Colon (tissue), 2 donors: ENCODE data around the gene TNPO1.
"Not testable (repeated sequence)": the region's sequence is repeated elsewhere in the genome, so short reads cannot be mapped to it uniquely, and the experiment has no call there.

Experiments
- FAIRE-seq: peaks from 2 replicates; lab custom pipeline; 2012; peaks lifted over from hg19 to GRCh38; lab: Jason Lieb, UNC
- donor health status: control.
- donor health status: control.

Gene TNPO1

DNA sequence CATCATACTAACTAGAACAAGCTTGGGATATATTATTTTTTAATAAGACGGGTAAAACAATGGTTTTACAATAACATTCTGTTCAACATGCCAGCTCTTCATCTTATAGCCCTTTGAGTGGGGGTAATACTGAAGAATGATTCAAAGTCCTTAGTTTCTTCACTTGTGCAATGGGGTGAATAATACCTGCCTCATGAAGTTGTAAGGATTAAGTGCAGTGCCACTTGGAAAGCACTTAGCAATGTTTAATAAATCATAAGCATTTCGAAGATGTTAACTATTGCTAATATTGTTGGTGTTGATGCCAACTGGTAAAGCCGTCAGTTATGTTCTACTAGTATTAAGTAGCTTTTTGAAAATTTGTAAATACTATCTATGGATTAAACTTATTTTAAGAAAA, 38.0 kb downstream of the TNPO1 start:
- no peak for FAIRE-seq

DNA sequence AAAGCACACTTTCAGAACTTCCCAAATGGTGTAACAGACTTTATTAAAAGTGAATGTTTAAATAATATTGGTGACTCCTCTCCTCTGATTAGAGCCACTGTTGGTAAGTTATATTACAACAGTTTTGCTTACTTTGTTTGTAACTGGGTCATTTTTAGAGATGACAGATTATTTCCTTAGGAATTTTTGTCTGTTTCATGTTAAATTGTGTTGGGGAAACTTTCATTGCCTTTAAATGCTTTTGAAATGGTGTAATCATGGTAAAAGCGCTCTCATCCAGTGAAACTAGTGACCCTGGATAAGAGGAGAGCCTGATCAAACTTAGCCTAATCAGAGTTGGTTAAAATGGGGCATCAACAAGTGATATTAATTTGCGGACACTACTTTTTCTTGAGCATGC, 39.4 kb downstream of the TNPO1 start:
- no peak for FAIRE-seq

DNA sequence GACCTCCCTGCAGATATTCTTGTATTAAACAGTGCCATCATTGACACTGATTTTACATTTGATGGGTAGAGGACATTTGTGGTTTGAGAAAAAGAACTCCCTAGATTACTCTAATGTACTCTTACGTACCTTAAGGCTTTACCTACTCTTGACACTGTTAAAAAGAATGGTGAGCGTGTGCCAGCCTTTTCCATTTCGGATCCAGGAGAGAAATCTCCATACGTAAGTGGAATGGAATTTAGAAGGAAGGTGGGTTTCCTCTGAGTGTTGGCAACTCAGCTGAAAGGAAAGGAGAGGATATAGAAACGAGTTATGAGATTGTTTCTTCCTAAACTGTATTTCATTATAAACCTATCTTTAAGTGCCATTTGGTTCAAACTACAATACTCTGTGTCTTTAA, 40.9 kb downstream of the TNPO1 start:
- FAIRE-seq = no peak

DNA sequence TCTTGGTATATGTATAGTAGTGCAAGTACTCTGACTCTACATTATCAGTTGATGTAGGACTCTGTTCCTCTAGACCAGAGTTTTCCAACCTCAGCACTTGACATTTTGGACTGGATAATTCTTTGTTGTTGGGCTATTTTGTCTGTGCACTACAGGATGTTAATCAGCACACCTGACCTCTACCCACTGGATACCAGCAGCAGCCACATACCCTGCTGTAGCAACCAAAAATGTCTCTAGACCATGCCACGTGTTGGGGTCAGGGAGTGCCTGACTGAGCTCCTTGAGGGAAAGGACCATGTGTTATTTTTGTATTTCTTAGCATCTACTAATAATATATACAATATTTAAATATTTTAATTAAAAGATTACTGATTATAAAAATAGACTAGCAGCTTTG, 42.7 kb downstream of the TNPO1 start:
- FAIRE-seq = no peak

DNA sequence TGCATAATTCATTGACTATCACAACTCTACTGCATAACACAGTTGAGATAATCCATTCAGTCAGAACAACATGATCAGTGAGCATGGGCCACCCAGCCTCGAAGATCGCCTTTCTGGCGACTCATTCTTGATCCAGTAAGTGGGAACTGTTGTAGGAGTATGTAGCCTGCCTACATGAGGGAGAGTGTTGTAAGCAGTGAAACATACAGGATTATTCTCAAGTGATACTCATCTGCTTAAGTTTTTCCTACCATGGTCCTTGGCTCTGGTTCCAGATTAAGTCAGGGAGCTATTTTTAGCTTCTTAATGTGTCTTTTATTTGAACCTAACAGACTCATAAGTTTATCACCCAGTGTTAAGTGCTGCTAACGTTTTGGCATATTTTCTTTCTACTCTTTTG, 44.0 kb downstream of the TNPO1 start:
- no peak for FAIRE-seq

DNA sequence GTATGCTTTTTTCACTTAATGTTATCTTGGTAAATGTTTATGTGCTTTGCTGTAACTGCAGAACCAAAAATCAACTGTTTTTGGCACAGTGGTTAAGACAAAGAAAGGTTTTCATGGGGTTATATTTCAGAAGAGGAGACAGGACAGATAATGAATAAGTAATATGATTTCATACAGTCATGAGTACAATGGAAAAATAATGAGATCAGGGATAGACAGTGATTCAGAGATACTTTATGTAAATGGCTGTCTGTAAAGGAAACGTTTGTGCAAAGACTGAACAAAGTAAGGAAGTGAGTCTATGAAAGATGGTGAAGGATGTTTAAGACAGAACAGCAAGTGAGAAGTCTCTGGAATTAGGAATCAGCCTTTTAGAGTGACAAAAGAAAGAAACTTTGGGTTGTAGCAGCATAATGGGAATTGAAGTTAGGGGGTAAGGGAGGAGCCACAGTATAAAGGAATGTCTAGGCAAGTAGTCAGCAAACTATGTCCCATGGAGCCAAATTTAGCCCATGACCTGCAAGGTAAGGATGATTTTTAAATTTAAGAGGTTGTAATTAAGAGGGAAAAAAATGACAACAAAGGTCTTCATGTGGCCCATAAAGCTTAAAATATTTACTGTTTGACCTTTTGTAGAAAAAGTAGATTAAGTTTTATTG, 55.0 kb downstream of the TNPO1 start:
- FAIRE-seq = no peak

DNA sequence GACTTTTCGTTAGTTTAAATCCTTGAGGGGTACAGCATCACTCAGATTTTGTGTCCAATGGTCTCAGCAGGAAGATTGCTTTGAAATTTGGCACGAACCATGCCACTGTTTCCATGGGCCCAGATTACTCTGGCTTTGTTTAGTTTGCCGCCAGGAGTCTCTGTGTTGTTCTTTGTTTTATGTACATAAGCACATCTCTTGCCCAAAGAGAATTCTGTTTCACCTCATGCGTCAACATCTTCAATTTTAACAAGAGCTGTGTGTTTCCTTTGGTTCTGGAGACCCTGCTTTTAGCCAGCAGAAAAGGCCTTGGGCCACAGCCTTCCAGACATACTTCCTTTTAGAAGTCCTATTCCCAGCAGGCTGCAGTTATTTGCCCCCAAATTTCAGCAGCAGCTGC, 62.4 kb downstream of the TNPO1 start:
- no peak for FAIRE-seq

DNA sequence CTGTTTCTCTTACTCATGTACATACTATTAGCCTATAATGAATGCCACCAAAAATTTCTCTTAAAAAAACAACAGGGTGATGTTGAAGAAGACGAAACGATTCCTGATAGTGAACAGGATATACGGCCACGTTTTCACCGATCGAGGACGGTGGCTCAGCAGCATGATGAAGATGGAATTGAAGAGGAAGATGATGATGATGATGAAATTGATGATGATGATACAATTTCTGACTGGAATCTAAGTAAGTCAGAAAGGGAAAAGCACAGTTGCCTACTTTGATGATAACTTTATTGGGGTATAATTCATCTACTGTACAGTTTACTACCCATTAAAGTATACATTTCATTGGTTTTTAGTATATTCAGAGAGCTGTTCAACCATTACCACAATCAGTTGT, 66.5 kb downstream of the TNPO1 start:
- no peak for FAIRE-seq

DNA sequence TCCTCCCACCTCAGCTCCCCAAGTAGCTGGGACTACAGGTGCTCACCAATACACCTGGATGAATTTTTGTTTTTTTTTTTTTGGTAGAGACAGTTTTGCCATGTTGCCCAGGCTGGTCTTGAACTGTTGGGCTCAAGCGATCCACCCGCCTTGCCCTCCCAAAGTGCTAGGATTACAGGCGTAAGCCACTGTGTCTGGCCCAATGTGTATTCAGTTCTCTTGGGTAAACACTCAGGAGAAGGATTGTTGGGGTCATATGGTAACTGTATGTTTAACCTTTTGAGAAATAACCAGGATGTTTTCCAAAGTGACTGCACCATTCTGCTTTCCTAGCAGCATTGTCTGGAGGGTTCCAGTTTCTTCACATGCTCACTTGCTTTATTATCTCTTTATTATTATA, 67.4 kb downstream of the TNPO1 start:
- FAIRE-seq = no peak

DNA sequence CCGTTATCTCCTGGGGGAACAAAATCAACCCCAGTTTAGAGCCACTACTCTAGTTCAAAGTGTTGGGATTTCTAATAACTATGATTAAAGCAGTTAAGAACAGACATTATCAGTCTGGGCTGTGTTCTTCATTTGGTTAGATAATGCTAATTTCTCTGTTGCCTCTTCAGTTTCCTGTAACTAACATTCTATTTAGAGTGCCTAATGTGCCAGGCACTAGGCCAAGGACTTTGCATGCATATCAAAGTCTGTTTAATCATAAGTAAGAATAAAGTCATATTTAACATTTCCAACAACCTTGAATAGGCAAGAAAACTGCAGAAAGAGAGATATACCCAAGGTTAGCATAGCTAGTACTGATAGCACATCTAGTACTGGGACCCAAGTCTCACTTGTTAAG, 68.4 kb downstream of the TNPO1 start:
- FAIRE-seq = no peak

DNA sequence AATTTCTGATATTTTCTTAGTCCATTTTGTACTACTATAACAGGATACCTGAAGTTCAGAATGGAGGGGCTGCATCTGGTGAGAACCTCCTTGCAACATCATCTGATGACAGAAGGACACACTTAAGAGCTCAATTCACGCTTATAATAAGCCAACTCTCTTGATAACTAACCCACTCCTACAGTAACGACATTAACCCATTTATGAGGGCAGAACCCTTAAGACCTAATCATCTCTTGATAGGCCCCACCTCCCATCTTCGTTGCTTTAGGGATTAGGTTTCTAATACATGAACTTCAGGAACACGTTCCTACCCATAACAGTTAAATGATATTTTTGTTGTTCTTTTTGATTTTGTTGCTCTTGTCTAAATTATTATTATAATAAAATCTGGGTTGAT, 69.4 kb downstream of the TNPO1 start:
- no peak for FAIRE-seq

DNA sequence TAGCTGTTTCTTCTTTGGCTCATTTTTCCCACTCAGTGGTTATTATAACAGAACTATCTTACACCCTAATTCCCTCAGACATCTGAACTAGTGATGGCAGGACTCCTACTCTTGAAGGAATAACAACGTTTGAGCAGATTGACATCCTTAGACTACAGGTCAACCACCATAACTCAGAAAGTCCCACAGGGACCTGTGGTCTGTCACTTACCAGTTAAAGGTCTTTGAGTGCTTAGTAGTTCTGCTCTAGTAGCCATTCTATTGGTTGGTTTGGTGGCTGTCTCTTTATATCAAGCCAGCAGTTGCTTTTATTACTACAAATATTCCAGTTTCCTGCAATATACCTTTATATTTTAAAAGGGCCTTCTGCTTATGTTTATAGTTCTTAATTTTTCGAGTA, 72.1 kb downstream of the TNPO1 start:
- no peak for FAIRE-seq

DNA sequence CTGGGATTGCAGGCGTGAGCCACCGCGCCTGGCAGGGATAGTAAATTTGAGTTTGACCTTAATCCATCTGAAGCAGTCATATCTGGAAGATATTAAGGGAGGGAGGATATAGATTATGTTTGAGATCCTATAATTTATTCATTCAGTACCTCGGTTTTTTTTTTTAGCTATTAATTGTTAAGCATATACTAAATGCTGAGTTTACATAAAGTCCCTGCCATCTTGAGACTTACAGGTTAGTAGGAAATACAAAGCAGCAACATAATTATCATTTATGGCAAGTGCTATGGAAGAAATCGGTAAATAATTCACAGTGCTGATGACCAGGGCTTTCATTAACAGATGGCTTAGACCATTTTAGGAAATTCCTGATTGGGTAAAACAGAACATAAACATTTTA, 72.9 kb downstream of the TNPO1 start:
- FAIRE-seq = no peak

DNA sequence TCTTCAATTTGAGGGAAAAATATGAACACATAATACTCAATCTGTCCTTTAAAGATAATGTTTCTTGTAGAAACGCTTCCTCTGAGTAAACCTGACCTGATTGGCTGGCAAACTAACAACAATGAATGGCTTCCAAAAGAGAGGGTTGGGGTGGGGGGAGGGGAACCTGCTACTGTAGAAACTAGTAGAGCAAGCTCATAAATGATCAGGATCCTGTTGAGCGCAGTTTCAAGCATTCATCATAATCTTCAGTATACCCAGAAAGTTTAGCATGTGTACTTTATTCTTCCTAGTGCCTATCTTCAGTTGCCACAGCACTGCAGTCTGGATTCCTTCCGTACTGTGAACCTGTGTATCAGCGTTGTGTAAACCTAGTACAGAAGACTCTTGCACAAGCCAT, 76.4 kb downstream of the TNPO1 start:
- no peak for FAIRE-seq

DNA sequence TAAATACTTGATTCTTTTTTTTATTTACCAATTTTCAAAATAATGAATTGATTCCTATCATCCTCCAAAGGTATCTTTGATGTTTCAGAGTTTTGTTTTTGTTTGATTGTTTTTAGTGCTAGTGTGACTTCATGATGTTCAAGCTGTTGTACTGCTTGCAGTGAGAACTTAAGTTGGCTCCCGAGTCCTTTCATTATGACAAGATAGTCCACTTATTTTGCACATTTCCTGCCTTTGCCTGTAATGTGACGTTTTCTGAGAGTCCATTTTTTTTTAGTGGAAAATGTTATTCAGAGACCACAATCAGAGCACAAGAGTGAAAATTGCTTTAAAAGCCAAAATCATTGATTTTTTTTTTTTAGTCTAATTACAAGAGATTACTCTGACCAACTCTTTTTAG, 79.3 kb downstream of the TNPO1 start:
- FAIRE-seq = no peak

DNA sequence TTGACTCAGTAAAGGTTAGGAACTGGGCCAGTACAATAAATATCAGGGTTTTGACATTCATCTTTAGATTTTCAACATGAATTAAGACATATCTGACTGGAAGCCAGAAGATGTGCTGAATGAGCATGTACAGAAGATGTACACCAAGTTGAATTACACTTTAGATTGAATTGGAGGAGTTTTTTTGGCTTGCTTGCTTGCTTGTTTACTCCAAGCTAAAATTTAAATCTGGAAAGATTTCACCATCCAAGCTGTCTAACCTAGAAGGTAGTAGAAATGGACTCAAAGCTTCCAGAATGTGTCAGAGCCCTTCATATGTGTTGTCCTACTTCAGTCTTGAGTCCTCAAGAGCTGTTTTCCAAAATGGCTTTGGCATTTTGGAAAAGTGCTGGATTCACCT, 90.3 kb downstream of the TNPO1 start:
- FAIRE-seq = no peak

DNA sequence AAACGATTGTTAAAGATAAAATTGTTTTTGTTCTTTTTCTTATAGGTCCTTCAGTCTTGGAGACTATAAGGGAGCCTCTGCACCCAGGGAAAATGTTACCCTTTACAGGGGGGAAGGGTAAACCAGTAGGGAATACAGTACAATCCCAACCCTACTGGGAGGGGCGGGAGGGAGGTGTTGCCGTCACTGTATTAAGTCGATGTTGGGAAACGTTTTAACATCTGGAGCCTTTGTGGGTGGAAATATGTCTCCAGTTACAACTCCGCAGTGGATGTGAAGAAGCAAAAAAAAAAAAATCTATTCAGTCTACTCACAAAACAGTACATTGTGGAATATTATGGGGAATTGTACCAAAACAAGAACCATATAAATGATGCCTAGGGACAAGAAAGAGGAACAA, 92.2 kb downstream of the TNPO1 start:
- FAIRE-seq = no peak

DNA sequence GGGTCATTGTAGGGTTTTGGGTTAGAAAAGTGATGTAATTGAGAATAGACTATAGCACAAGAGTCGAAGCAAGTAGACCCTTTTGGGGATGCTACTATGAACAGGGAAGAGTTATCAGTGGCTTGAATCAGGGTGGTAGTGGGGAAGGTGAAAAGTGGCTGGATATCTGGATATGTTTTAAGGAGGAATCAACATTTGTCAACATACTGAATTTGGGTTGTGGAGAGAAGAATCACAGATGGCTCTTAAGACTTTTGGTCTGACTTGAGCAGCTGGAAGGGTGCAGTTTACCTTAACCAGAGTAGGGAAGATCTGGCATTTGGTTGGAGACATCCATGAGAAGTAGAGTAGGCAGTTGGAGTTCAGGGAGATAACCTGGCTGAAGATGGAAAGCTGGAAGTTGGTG, 100.9 kb downstream of the TNPO1 start:
- FAIRE-seq = no peak

DNA sequence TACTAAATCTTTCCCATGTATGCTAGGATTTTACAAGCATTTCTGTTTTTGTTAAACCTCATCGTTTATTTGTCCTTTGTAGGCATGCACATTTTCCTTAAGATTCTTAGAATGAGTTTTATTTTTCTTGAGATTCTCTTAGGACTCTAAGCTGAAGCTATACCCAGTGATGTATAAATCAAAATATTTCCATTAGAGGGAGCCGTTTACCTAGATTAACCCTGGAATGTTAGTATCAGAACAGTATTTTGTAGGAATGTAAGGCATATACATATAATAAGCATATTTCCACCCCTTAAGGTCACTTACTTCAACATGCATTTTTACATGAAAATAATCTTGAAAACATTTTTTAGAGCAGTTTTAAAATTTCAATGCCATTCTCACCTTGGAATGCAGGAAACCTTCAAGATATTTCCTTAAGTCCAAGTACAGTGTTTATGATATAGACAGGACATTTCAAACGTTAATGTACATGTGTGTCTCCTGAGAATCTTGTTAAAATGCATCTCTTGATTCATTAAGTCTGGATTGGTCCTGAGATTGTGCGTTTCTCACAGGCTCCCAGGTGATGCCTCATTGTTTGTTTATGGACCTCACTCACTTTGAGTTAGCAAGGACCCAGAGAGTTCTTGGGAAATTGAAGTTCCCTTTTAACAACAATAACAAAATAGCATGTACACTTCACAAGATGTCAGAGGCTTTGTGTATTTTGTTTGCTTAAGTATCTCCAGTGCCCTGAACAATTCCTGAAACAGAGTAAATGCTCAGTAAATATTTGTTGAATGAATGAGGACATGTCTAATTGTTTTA, 104.4 kb downstream of the TNPO1 start:
- no peak for FAIRE-seq

DNA sequence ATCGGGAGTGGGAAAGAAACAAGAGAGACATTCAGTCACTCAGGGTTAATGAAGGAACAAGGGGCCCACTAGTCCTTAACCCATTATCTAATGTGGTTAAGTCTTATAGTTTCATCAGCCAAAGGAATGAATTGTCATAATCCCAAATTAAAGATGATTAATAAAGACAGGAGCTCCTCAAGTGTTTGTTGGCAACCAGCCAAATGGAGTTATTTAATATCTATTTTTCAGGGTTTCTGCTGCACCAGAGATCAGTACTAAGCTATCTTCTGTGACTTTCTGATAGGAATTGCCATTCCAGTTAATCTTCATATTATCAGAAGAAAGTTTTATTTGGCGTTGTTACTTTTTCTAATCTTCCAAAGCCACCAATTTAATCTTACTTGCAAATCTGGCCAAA, 105.4 kb downstream of the TNPO1 start:
- no peak for FAIRE-seq

DNA sequence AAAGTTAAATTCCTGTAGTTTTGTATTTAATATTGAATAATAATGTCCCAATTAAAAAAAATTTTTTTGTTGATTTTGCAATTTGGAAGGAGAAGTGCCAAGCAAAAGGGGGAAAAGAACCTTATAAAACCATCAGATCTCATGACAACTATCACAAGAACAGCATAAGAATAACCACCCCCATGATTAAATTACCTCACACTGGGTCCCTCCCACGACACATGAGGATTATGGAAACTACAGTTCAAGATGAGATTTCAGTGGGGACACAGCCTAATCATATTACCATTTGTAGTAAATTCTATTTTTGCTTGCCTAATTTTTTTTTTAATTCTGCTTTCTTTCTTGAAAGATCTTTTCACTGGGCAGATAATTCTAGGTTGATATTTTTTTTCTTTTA, 106.0 kb downstream of the TNPO1 start:
- FAIRE-seq = no peak

DNA sequence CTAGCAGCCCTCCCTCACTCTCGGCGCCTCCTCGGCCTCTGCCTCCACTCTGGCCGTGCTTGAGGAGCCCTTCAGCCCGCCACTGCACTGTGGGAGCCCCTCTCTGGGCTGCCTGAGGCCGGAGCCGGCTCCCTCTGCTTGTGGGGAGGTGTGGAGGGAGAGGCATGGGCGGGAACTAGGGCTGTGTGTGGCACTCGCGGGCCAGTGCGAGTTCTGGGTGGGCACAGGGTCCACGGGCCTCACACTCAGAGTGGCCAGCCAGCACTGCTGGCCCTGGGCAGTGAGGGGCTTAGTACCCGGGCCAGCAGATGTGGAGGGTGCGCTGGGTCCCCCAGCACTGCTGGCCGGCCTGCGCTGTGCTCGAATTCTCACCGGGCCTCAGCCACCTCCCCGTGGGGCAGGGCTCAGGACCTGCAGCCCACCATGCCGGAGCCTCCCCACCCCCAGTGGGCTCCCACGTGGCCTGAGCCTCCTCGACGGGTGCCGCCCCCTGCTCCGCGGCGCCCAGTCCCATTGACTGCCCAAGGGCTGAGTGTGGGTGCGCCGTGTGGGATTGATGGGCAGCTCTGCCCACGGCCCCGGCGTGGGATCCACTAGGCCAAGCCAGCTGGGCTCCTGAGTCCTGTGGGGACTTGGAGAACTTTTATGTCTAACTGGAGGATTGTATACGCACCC, 109.0 kb downstream of the TNPO1 start:
- FAIRE-seq = no peak

DNA sequence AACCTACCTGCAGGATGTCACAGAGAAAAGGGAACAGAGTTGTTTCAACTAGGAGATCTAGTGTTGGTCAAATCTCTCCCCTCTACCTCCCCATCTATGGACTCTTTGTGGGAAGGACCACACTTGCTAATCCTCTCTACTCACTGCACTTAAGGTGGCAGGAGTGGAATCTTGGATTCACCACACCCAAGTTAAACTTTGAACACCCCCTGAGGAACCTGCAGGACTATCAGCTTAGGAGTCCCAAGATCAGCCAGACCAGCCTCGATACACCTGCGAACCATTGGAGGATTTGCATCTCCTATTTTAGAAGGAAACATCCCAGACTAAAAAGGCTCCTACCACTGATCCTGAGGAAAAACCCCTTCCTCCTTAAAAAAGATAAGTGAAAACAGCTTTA, 116.2 kb downstream of the TNPO1 start:
- FAIRE-seq = not testable (repeated sequence)
